Mesendoderm (in vitro differentiated cells): ENCODE data around the gene IL34.
A peak's percentile ranks its signal among the peaks of the same experiment; 100 is the strongest.

Experiments used
- DNase-seq: peaks from one replicate; pipeline ENCODE4 v3.0.0; 2013
- H2AK5ac ChIP-seq: 2 replicates; pipeline ENCODE4 v1.6.1; 2013; ENCODE audit warnings: low read length, inconsistent platforms
- H2BK120ac ChIP-seq: 2 replicates; pipeline ENCODE4 v1.6.1; 2013; ENCODE audit warnings: low read depth, mild to moderate bottlenecking, low read length, moderate library complexity, mixed read lengths
- H2BK15ac ChIP-seq: replicated peaks from 2 replicates; pipeline ENCODE4 v1.6.1; 2013; ENCODE audit warnings: low read depth, mild to moderate bottlenecking, moderate library complexity
- H2BK5ac ChIP-seq: 2 replicates; pipeline ENCODE4 v1.6.1; 2013; ENCODE audit warnings: low read length, inconsistent platforms
- H3K18ac ChIP-seq: 2 replicates; pipeline ENCODE4 v1.6.1; 2013; ENCODE audit warnings: mild to moderate bottlenecking, low read length, mixed read lengths
- H3K23ac ChIP-seq: one replicate; pipeline ENCODE4 v1.6.1; 2013; ENCODE audit warnings: low read length
- H3K27ac ChIP-seq: 2 replicates; pipeline ENCODE4 v1.5.1; 2013; ENCODE audit warnings: low read depth, mild to moderate bottlenecking, inconsistent platforms, low read length, moderate library complexity
- H3K27me3 ChIP-seq: 2 replicates; pipeline ENCODE4 v1.6.1; 2013; ENCODE audit warnings: low read length, control low read depth, mild to moderate bottlenecking, inconsistent platforms; ENCODE audit not compliant: insufficient read depth, poor library complexity
- H3K36me3 ChIP-seq: 2 replicates; pipeline ENCODE4 v1.6.1; 2013; ENCODE audit warnings: low read length, inconsistent platforms; ENCODE audit not compliant: control insufficient read depth, insufficient read depth
- H3K4ac ChIP-seq: one replicate; pipeline ENCODE4 v1.6.1; 2013; ENCODE audit warnings: low read depth, mild to moderate bottlenecking, low read length, moderate library complexity
- H3K4me1 ChIP-seq: 2 replicates; pipeline ENCODE4 v1.6.1; 2013; ENCODE audit warnings: low read depth, low read length, inconsistent platforms; ENCODE audit not compliant: control insufficient read depth
- H3K4me2 ChIP-seq: 2 replicates; pipeline ENCODE4 v1.6.1; 2013; ENCODE audit warnings: low read length
- H3K4me3 ChIP-seq: 2 replicates; pipeline ENCODE4 v1.5.1; 2013; ENCODE audit warnings: mild to moderate bottlenecking, low read length
- H3K56ac ChIP-seq: one replicate; pipeline ENCODE4 v1.6.1; 2013; ENCODE audit warnings: low read length
- H3K79me1 ChIP-seq: 2 replicates; pipeline ENCODE4 v1.6.1; 2013; ENCODE audit warnings: low read length, inconsistent platforms
- H3K79me2 ChIP-seq: 2 replicates; pipeline ENCODE4 v1.6.1; 2013; ENCODE audit warnings: mild to moderate bottlenecking, low read length; ENCODE audit not compliant: control insufficient read depth, insufficient read depth
- H3K9ac ChIP-seq: 2 replicates; pipeline ENCODE4 v1.6.1; 2013; ENCODE audit warnings: low read length, inconsistent platforms
- H4K5ac ChIP-seq: one replicate; pipeline ENCODE4 v1.6.1; 2013; ENCODE audit warnings: low read length
- H4K8ac ChIP-seq: one replicate; pipeline ENCODE4 v1.6.1; 2013; ENCODE audit warnings: low read depth, mild to moderate bottlenecking, control low read depth, low read length, moderate library complexity
- WGBS: extraction: QIAGEN DNeasy Blood & Tissue Kit; methylation state at CpG from one replicate; pipeline ENCODE4 v1.1.7; 2013; ENCODE audit warnings: low lambda C conversion rate, missing lambda C conversion rate; ENCODE audit not compliant: insufficient coverage; ENCODE audit errors: extremely low coverage; 5-methylcytosine and 5-hydroxymethylcytosine counted together

The IL34 gene

DNA sequence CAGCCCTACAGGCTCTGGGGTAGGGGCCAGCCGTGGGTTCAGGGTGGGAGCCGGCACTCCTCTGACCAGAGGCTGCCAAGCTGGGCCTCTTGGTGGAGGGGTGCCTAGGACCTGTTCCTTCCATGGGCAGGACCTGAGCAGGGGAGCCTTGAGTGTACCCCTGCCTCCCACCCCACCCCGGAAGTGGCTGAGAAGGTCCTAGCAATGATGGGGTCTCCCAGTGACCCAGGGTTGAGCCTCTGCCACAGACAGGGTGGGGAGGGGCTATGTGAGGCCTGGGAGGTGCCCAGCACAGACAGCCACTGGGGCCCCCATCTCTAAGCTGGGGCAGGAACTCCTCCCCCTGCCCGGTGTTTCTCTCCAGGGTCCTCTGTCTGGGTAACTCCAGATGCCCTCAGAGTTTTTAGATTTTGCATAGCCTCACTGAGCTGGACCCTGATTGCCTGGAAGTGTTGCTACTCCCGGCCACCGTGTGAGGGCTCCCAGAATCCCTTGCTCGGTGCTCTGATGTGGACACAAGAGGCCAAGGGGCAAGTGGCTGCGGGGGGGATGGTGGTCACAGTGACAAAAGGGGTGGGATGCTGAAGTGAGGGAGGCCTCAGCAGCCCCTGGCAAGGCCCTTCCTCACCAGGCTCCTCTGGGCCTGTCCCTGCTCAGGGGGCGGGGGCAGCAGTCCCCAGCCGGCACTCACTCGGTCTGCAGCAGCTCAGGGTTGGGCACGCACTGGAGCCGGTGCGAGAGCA lies 45.9 kb downstream of the IL34 start:
- H3K4me3 ChIP-seq, result no peak overlapping the region
- H3K9ac ChIP-seq, result no peak overlapping the region
- no peak overlapping the region for H4K5ac ChIP-seq
- no peaks in the 10 kb centered on the region for H3K79me2 ChIP-seq
- DNase-seq, result no peak
- no peak overlapping the region for H2BK120ac ChIP-seq
- H4K8ac ChIP-seq, result no peak overlapping the region
- H3K4ac ChIP-seq, result no peak overlapping the region
- no peak overlapping the region for H2BK15ac ChIP-seq
- H3K27me3 ChIP-seq, result no peaks in the 10 kb centered on the region
- no peaks in the 10 kb centered on the region for H3K36me3 ChIP-seq
- no peak overlapping the region for H3K4me2 ChIP-seq
- no peaks in the 10 kb centered on the region for H3K79me1 ChIP-seq
- WGBS, result no CpG with 5 or more reads among the region's 14 CpGs
- no peak overlapping the region for H3K18ac ChIP-seq
- H2BK5ac ChIP-seq, result no peak overlapping the region
- H3K56ac ChIP-seq, result no peak overlapping the region
- H3K23ac ChIP-seq, result no peak overlapping the region
- no peak overlapping the region for H3K27ac ChIP-seq
- H2AK5ac ChIP-seq, result no peak overlapping the region
- H3K4me1 ChIP-seq, result peaks cover 6% of the 10 kb centered on the region

DNA sequence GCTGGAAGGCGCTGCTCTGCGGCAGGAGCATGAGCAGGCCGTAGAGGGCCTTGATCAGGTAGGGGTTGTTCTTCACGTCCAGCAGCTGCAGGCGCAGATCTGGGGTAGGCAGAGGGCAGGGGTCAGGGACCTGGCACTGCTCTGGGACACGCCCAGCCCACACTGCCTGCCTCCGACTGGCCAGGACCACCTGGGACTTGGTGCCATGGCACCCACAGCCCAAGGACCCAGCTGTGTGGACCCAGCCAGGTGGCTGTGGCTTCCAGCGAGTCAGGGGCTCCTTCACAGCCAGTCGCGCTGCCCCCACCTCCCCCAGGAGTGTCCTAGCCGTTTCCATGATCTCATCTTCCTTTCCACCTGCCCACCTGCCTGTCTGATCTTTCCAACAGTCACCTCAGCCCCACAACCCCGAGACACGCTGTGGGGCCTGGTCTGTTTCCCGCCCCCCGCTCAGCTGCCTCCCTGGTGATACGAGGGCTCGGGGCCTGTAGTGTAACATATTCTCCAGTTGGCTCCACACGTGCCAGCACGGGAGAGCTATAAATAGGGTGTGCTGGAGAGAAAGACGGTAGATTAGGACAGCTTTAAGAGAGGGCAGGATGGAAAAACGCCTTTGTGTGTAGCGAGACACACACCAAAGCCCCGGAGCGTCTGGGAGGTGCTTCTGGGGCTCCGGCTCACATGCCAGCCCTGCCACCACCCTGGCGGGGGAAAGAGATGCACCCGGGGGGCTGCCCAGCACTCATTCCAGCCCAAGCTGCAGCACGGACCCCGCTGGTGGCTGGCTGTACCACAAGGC lies 46.7 kb downstream of the IL34 start:
- WGBS, result no CpG with 5 or more reads among the region's 29 CpGs
- Histone ChIP-seq H3K27ac (peak overlapping the region; percentile 65), H3K79me2 (no peaks in the 10 kb centered on the region), H3K23ac (no peak overlapping the region), H2BK15ac (no peak overlapping the region), H3K56ac (no peak overlapping the region), H3K27me3 (no peaks in the 10 kb centered on the region), H2AK5ac (no peak overlapping the region), H3K4me3 (no peak overlapping the region), H3K79me1 (no peaks in the 10 kb centered on the region), H3K4ac (no peak overlapping the region), H3K18ac (peak overlapping the region; percentile 8), H3K4me1 (peaks cover 6% of the 10 kb centered on the region), H2BK120ac (no peak overlapping the region), H2BK5ac (no peak overlapping the region), H4K8ac (no peak overlapping the region), H4K5ac (no peak overlapping the region), H3K9ac (no peak overlapping the region), H3K4me2 (no peak overlapping the region), H3K36me3 (no peaks in the 10 kb centered on the region)
- DNase-seq, result no peak

- H3K9ac ChIP-seq, result no peak overlapping the region
- H3K27ac ChIP-seq, result peak overlapping the region; percentile 65
- H4K8ac ChIP-seq, result no peak overlapping the region
- H3K4me2 ChIP-seq, result no peak overlapping the region
- WGBS, result no CpG with 5 or more reads among the region's 17 CpGs
- no peak overlapping the region for H2BK5ac ChIP-seq
- H3K23ac ChIP-seq, result peak overlapping the region; percentile 16
- peak overlapping the region; percentile 34 for H3K56ac ChIP-seq
- no peaks in the 10 kb centered on the region for H3K36me3 ChIP-seq
- H2BK120ac ChIP-seq, result no peak overlapping the region
- H4K5ac ChIP-seq, result no peak overlapping the region
- H3K18ac ChIP-seq, result peak overlapping the region; percentile 8
- H3K79me1 ChIP-seq, result no peaks in the 10 kb centered on the region
- H3K27me3 ChIP-seq, result no peaks in the 10 kb centered on the region
- no peak overlapping the region for H2BK15ac ChIP-seq
- no peak overlapping the region for H3K4me3 ChIP-seq
- peak; percentile 98 for DNase-seq
- H3K79me2 ChIP-seq, result no peaks in the 10 kb centered on the region
- no peak overlapping the region for H2AK5ac ChIP-seq
- peaks cover 6% of the 10 kb centered on the region for H3K4me1 ChIP-seq
- H3K4ac ChIP-seq, result no peak overlapping the region
These were observed 47.9 kb downstream of the IL34 start for GRCh38 chr16:70694088-70694867.

DNA sequence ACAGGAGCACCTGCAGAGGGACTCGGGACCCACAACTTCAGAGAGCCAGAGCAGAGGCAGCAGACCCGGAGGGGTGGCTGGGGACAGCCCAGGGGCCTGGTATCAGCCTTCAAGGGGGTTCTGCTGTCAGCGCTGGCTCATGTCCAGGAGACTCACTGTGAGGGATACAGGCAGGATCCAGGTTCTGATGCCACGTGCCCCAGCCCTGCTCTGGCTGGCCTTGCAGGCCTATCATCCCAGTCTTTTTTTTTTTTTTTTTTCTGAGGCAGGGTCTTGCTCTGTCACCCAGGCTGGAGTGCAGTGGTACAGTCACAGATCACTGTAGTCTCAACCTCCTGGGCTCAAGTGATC lies 48.5 kb downstream of the IL34 start:
- Histone ChIP-seq H3K79me1 (no peaks in the 10 kb centered on the region), H3K4me3 (no peak overlapping the region), H3K27me3 (no peaks in the 10 kb centered on the region), H3K9ac (no peak overlapping the region), H3K56ac (peak overlapping the region; percentile 34), H3K4me2 (no peak overlapping the region), H3K4me1 (peaks cover 6% of the 10 kb centered on the region), H3K36me3 (no peaks in the 10 kb centered on the region), H2AK5ac (no peak overlapping the region), H3K23ac (no peak overlapping the region), H2BK15ac (no peak overlapping the region), H3K27ac (peak overlapping the region; percentile 10), H2BK120ac (no peak overlapping the region), H4K8ac (no peak overlapping the region), H3K18ac (no peak overlapping the region), H2BK5ac (no peak overlapping the region), H3K79me2 (no peaks in the 10 kb centered on the region), H3K4ac (no peak overlapping the region), H4K5ac (no peak overlapping the region)
- DNase-seq, result no peak
- no CpG with 5 or more reads among the region's 4 CpGs for WGBS

DNA sequence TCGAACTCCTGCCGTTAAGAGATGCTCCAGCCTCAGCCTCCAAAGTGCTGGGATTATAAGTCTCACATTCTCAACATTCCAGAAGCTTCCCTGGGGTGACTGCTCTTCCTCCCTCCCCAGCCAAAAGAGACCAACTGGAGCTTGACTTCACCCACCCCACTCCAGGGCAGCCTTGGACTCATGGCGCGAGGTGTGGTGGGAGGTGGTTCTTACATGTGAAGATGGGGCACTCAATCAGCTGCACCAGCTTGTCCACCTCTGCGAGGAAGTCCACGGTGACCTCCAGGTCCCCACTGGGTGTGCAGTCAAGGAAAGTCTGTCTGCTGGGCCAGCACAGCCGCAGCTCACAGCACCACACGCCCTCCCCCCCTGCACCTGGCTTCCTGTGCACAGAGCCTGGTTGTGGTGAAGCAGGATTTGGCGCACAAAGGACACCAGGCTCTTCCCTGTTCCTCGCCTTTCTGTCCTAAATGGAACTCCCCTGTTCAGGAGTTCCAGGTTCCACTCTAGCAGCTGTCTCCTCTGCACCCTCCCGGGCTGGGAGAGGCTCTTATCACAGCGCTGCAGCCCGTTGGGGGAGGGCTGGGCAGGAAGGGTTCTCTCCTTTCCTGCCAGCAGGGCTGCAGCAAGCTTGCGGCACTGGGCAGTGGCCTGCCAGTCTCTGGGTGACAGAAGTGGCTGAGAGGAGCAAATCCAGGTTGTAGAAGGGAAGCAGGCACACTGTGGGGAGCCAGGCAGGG lies 49.1 kb downstream of the IL34 start:
- Histone ChIP-seq H3K9ac (no peak overlapping the region), H3K23ac (peak overlapping the region; percentile 87), H2BK15ac (no peak overlapping the region), H3K4me3 (no peak overlapping the region), H3K79me1 (no peaks in the 10 kb centered on the region), H2AK5ac (no peak overlapping the region), H3K27ac (peak overlapping the region; percentile 18), H2BK5ac (peak overlapping the region; percentile 9), H3K56ac (peak overlapping the region; percentile 44), H3K36me3 (no peaks in the 10 kb centered on the region), H3K79me2 (no peaks in the 10 kb centered on the region), H3K4me1 (peaks cover 6% of the 10 kb centered on the region), H3K27me3 (no peaks in the 10 kb centered on the region), H3K4me2 (no peak overlapping the region), H3K18ac (no peak overlapping the region), H3K4ac (no peak overlapping the region), H4K8ac (no peak overlapping the region), H2BK120ac (no peak overlapping the region), H4K5ac (no peak overlapping the region)
- WGBS, result no CpG with 5 or more reads among the region's 14 CpGs
- peak; percentile 77 for DNase-seq
